Neural progenitor cell (in vitro differentiated cells): ENCODE measurements around the gene TACC3. TPM values are rescaled to one million over a fixed set of nuclear protein-coding genes. Genes with fewer than 3 reads are reported as not detected.

ENCODE experiments used
- DNase-seq: peaks from one replicate; pipeline ENCODE4 v3.0.0-alpha.2; 2016; ENCODE audit warnings: low spot score
- H2AFZ ChIP-seq: fragments of 200-600 bp; sonication (generic); replicated peaks from 2 replicates; pipeline ENCODE4 v1.6.1; 2016; ENCODE audit warnings: antibody characterized with exemption
- H3F3A ChIP-seq: fragments of 200-600 bp; sonication (generic); 2 replicates; pipeline ENCODE4 v1.6.1; 2016; ENCODE audit warnings: antibody characterized with exemption, low read depth
- H3K27ac ChIP-seq: fragments of 200-600 bp; sonication (generic); 2 replicates; pipeline ENCODE4 v1.5.1; 2016; ENCODE audit warnings: mild to moderate bottlenecking
- H3K27me3 ChIP-seq: fragments of 200-600 bp; sonication (generic); 2 replicates; pipeline ENCODE4 v1.6.1; 2016; ENCODE audit warnings: mild to moderate bottlenecking, moderate library complexity
- H3K36me3 ChIP-seq: fragments of 200-600 bp; sonication (generic); 2 replicates; pipeline ENCODE4 v1.5.1; 2016
- H3K4me1 ChIP-seq: fragments of 200-600 bp; sonication (generic); 2 replicates; pipeline ENCODE4 v1.6.1; 2016; ENCODE audit warnings: mixed run types
- H3K4me2 ChIP-seq: fragments of 200-600 bp; sonication (generic); 2 replicates; pipeline ENCODE4 v1.6.1; 2016
- H3K4me3 ChIP-seq: fragments of 200-600 bp; sonication (generic); 2 replicates; pipeline ENCODE4 v1.5.1; 2016
- H3K79me2 ChIP-seq: fragments of 200-600 bp; sonication (generic); 2 replicates; pipeline ENCODE4 v1.6.1; 2016; ENCODE audit warnings: low read depth
- H3K9ac ChIP-seq: fragments of 200-600 bp; sonication (generic); 2 replicates; pipeline ENCODE4 v1.6.1; 2016
- H3K9me3 ChIP-seq: fragments of 200-600 bp; sonication (generic); 2 replicates; pipeline ENCODE4 v1.5.1; 2016; ENCODE audit warnings: low read depth
- H4K20me1 ChIP-seq: fragments of 200-600 bp; sonication (generic); 2 replicates; pipeline ENCODE4 v1.6.1; 2016; ENCODE audit warnings: low read depth
- H3K27ac Mint-ChIP-seq: 3 replicates; pipeline ENCODE4 v1.8.0; 2021; ENCODE audit warnings: mixed read lengths
- H3K27me3 Mint-ChIP-seq: 2 replicates; pipeline ENCODE4 v1.8.0; 2022; ENCODE audit warnings: low read depth, mild to moderate bottlenecking, inconsistent platforms, moderate library complexity, mixed read lengths; ENCODE audit not compliant: insufficient read depth
- H3K36me3 Mint-ChIP-seq: 3 replicates; pipeline ENCODE4 v1.8.0; 2021; ENCODE audit warnings: mixed read lengths
- H3K4me1 Mint-ChIP-seq: 3 replicates; pipeline ENCODE4 v1.8.0; 2021; ENCODE audit warnings: mixed read lengths
- H3K4me3 Mint-ChIP-seq: 3 replicates; pipeline ENCODE4 v1.8.0; 2021; ENCODE audit warnings: mild to moderate bottlenecking, moderate library complexity, mixed read lengths
- H3K9me3 Mint-ChIP-seq: 3 replicates; pipeline ENCODE4 v1.8.0; 2020; ENCODE audit warnings: mixed read lengths
- EZH2 ChIP-seq: fragments of 200-600 bp; sonication (generic); IDR thresholded peaks from 2 replicates; pipeline ENCODE4 v1.6.1; 2017; ENCODE audit warnings: antibody characterized with exemption, mild to moderate bottlenecking, moderate library complexity
- EZH2phosphoT487 ChIP-seq: fragments of 200-600 bp; sonication (generic); IDR thresholded peaks from 2 replicates; pipeline ENCODE4 v1.6.1; 2017; ENCODE audit warnings: antibody characterized with exemption
- total RNA-seq: library from RNA; depleted of rRNA; stranded (reverse); fragments of >200 nt; gene quantifications from 2 replicates; pipeline ENCODE4 v1.2.3, GENCODE V29; 2015; ENCODE audit warnings: low replicate concordance
- TF ChIP-seq, protein P1 (sequence below): fragments of 200-600 bp; sonication (generic); IDR thresholded peaks from 2 replicates; pipeline ENCODE4 v1.5.1; 2017; ENCODE audit warnings: antibody characterized with exemption, mild to moderate bottlenecking

Gene TACC3
- total RNA-seq, 1 donor from 2014 or later, result 68.4 TPM

GRCh38 chr4:1759818-1760223, 38.5 kb downstream of the TACC3 start:
- TF ChIP-seq EZH2phosphoT487 (no peak), EZH2 (no peak)
- TF ChIP-seq, protein P1, sequence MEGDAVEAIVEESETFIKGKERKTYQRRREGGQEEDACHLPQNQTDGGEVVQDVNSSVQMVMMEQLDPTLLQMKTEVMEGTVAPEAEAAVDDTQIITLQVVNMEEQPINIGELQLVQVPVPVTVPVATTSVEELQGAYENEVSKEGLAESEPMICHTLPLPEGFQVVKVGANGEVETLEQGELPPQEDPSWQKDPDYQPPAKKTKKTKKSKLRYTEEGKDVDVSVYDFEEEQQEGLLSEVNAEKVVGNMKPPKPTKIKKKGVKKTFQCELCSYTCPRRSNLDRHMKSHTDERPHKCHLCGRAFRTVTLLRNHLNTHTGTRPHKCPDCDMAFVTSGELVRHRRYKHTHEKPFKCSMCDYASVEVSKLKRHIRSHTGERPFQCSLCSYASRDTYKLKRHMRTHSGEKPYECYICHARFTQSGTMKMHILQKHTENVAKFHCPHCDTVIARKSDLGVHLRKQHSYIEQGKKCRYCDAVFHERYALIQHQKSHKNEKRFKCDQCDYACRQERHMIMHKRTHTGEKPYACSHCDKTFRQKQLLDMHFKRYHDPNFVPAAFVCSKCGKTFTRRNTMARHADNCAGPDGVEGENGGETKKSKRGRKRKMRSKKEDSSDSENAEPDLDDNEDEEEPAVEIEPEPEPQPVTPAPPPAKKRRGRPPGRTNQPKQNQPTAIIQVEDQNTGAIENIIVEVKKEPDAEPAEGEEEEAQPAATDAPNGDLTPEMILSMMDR, result no peak
- no peak overlapping the region for H3K9ac ChIP-seq
- no peaks in the 10 kb centered on the region for H3K9me3 Mint-ChIP-seq
- no peaks in the 10 kb centered on the region for H3K9me3 ChIP-seq
- peaks cover 24% of the 10 kb centered on the region for H3K4me1 ChIP-seq
- no peak for DNase-seq
- no peak overlapping the region for H3K27ac Mint-ChIP-seq
- H2AFZ ChIP-seq, result no peak overlapping the region
- no peaks in the 10 kb centered on the region for H3K36me3 Mint-ChIP-seq
- H4K20me1 ChIP-seq, result no peaks in the 10 kb centered on the region
- H3K4me2 ChIP-seq, result no peak overlapping the region
- H3K27me3 Mint-ChIP-seq, result peaks cover 9% of the 10 kb centered on the region
- H3K4me3 Mint-ChIP-seq, result no peak overlapping the region
- no peak overlapping the region for H3K27ac ChIP-seq
- H3K4me1 Mint-ChIP-seq, result peaks cover 10% of the 10 kb centered on the region
- no peak overlapping the region for H3K4me3 ChIP-seq
- H3K27me3 ChIP-seq, result peaks cover 26% of the 10 kb centered on the region
- no peaks in the 10 kb centered on the region for H3K36me3 ChIP-seq
- H3F3A ChIP-seq, result peaks cover 12% of the 10 kb centered on the region
- H3K79me2 ChIP-seq, result no peaks in the 10 kb centered on the region

DNA sequence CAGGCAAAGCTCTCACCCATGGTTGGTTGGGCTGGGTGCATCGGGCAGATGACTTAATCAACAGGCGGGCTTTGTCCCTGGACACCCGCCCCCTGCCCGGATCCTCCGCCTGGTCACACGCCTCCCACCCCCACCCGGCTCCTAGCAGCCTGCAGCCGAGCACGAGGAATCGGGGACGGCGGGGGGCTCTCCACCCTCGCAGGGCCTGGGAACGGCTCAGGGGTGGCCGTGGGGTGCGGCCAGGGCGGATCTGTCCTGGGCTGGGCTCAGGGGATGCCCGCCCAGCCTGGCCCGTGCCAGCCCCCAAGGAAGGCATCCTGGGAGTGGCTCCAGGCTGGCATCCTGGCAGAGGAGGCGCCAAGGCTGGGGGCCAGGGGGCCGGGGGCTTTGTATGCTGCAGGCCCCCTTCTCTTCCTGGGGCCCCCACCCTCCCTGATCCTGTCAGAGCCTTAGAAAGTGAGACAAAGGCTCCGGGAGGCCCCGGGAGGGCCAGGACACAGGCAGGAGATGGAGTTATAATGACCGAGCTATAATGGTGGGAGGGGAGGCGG, 39.3 kb downstream of the TACC3 start:
- H3K27me3 Mint-ChIP-seq, result peaks cover 12% of the 10 kb centered on the region
- Histone ChIP-seq H2AFZ (no peak overlapping the region), H3K27ac (no peak overlapping the region), H3K4me3 (no peak overlapping the region), H3K9me3 (no peaks in the 10 kb centered on the region), H3K4me1 (peaks cover 25% of the 10 kb centered on the region), H3K4me2 (peak overlapping the region; percentile 62), H3K79me2 (no peaks in the 10 kb centered on the region), H3K27me3 (peaks cover 27% of the 10 kb centered on the region), H3F3A (peaks cover 17% of the 10 kb centered on the region), H3K36me3 (no peaks in the 10 kb centered on the region), H4K20me1 (peaks cover 3% of the 10 kb centered on the region), H3K9ac (no peak overlapping the region)
- H3K36me3 Mint-ChIP-seq, result no peaks in the 10 kb centered on the region
- peaks cover 10% of the 10 kb centered on the region for H3K4me1 Mint-ChIP-seq
- no peak for TF ChIP-seq EZH2phosphoT487
- TF ChIP-seq, protein P1, result no peak
- no peak for TF ChIP-seq EZH2
- peak; percentile 50 for DNase-seq
- no peak overlapping the region for H3K4me3 Mint-ChIP-seq
- H3K9me3 Mint-ChIP-seq, result no peaks in the 10 kb centered on the region
- no peak overlapping the region for H3K27ac Mint-ChIP-seq

- no peaks in the 10 kb centered on the region for H3K9me3 ChIP-seq
- peaks cover 31% of the 10 kb centered on the region for H3K4me1 ChIP-seq
- no peak overlapping the region for H3K4me3 Mint-ChIP-seq
- TF ChIP-seq EZH2 (no peak), EZH2phosphoT487 (no peak)
- TF ChIP-seq, protein P1, result no peak
- H3K9me3 Mint-ChIP-seq, result no peaks in the 10 kb centered on the region
- DNase-seq, result no peak
- H3F3A ChIP-seq, result peaks cover 23% of the 10 kb centered on the region
- H3K4me2 ChIP-seq, result peak overlapping the region; percentile 62
- no peaks in the 10 kb centered on the region for H3K79me2 ChIP-seq
- H3K27me3 ChIP-seq, result peaks cover 27% of the 10 kb centered on the region
- peaks cover 13% of the 10 kb centered on the region for H3K27me3 Mint-ChIP-seq
- H3K27ac ChIP-seq, result no peak overlapping the region
- H3K36me3 Mint-ChIP-seq, result no peaks in the 10 kb centered on the region
- no peak overlapping the region for H2AFZ ChIP-seq
- peaks cover 10% of the 10 kb centered on the region for H3K4me1 Mint-ChIP-seq
- no peaks in the 10 kb centered on the region for H3K36me3 ChIP-seq
- no peak overlapping the region for H3K9ac ChIP-seq
- H3K4me3 ChIP-seq, result no peak overlapping the region
- H4K20me1 ChIP-seq, result peaks cover 9% of the 10 kb centered on the region
- H3K27ac Mint-ChIP-seq, result no peak overlapping the region
Observed at GRCh38 chr4:1761130-1761689, 39.9 kb downstream of the TACC3 start.
